ES-I3 (cell line): ENCODE measurements around the gene FAM131C.

Source experiments
- H3K36me3 ChIP-seq: 2 replicates; pipeline ENCODE4 v1.6.1; 2013; ENCODE audit warnings: mild to moderate bottlenecking, low read length, control low read depth, moderate library complexity; ENCODE audit not compliant: insufficient read depth
- H3K4me1 ChIP-seq: 2 replicates; pipeline ENCODE4 v1.6.1; 2013; ENCODE audit warnings: mild to moderate bottlenecking, control low read depth, low read length; ENCODE audit not compliant: insufficient read depth
- H3K9ac ChIP-seq: 2 replicates; pipeline ENCODE4 v1.6.1; 2013; ENCODE audit warnings: low read depth, mild to moderate bottlenecking, low read length, moderate library complexity
- H3K9me3 ChIP-seq: 2 replicates; pipeline ENCODE4 v1.6.1; 2013; ENCODE audit warnings: mild to moderate bottlenecking, low read length, moderate library complexity; ENCODE audit not compliant: control insufficient read depth, insufficient read depth

Gene FAM131C

GRCh38 chr1:16091296-16091695 lies 17.8 kb upstream of the FAM131C start:
- peaks cover 16% of the 10 kb centered on the region; the same call in 1 of the 2 replicates for H3K4me1 ChIP-seq
- H3K9me3 ChIP-seq: no peaks in the 10 kb centered on the region
- H3K9ac ChIP-seq: no peak overlapping the region
- no peaks in the 10 kb centered on the region for H3K36me3 ChIP-seq

GRCh38 chr1:16090076-16090826 lies 16.8 kb upstream of the FAM131C start:
- H3K36me3 ChIP-seq: no peaks in the 10 kb centered on the region
- peaks cover 16% of the 10 kb centered on the region; the same call in 1 of the 2 replicates for H3K4me1 ChIP-seq
- no peak overlapping the region for H3K9ac ChIP-seq
- no peaks in the 10 kb centered on the region for H3K9me3 ChIP-seq

GRCh38 chr1:16088996-16089395 lies 15.5 kb upstream of the FAM131C start:
- Histone ChIP-seq H3K36me3 (no peaks in the 10 kb centered on the region), H3K9ac (no peak overlapping the region), H3K4me1 (peaks cover 15% of the 10 kb centered on the region; the same call in 1 of the 2 replicates), H3K9me3 (no peaks in the 10 kb centered on the region)

- H3K9ac ChIP-seq: no peak overlapping the region
- peaks cover 11% of the 10 kb centered on the region; the same call in 1 of the 2 replicates for H3K4me1 ChIP-seq
- H3K9me3 ChIP-seq: no peaks in the 10 kb centered on the region
- no peaks in the 10 kb centered on the region for H3K36me3 ChIP-seq
Observed at GRCh38 chr1:16088351-16088911, 15.0 kb upstream of the FAM131C start.

GRCh38 chr1:16087733-16088132 lies 14.3 kb upstream of the FAM131C start:
- Histone ChIP-seq H3K36me3 (no peaks in the 10 kb centered on the region), H3K9ac (no peak overlapping the region), H3K4me1 (peaks cover 11% of the 10 kb centered on the region; the same call in 1 of the 2 replicates), H3K9me3 (no peaks in the 10 kb centered on the region)

- Histone ChIP-seq H3K4me1 (peaks cover 11% of the 10 kb centered on the region; the same call in 1 of the 2 replicates), H3K9me3 (no peaks in the 10 kb centered on the region), H3K9ac (no peak overlapping the region), H3K36me3 (no peaks in the 10 kb centered on the region)
Observed at GRCh38 chr1:16085522-16085921, 12.1 kb upstream of the FAM131C start.

GRCh38 chr1:16083486-16083885 lies 10.0 kb upstream of the FAM131C start:
- H3K36me3 ChIP-seq: no peaks in the 10 kb centered on the region
- no peak overlapping the region for H3K9ac ChIP-seq
- no peaks in the 10 kb centered on the region for H3K9me3 ChIP-seq
- peaks cover 12% of the 10 kb centered on the region; the same call in 1 of the 2 replicates for H3K4me1 ChIP-seq

GRCh38 chr1:16082283-16083038 lies 9.0 kb upstream of the FAM131C start:
- H3K4me1 ChIP-seq: peaks cover 5% of the 10 kb centered on the region; the same call in 1 of the 2 replicates
- no peaks in the 10 kb centered on the region for H3K9me3 ChIP-seq
- H3K9ac ChIP-seq: no peak overlapping the region
- H3K36me3 ChIP-seq: no peaks in the 10 kb centered on the region

- Histone ChIP-seq H3K4me1 (peaks cover 5% of the 10 kb centered on the region; the same call in 1 of the 2 replicates), H3K9me3 (no peaks in the 10 kb centered on the region), H3K9ac (no peak overlapping the region), H3K36me3 (no peaks in the 10 kb centered on the region)
Observed at GRCh38 chr1:16081636-16082035, 8.2 kb upstream of the FAM131C start.

GRCh38 chr1:16080422-16081150 lies 7.1 kb upstream of the FAM131C start:
- H3K36me3 ChIP-seq: no peaks in the 10 kb centered on the region
- H3K9ac ChIP-seq: no peak overlapping the region
- peaks cover 5% of the 10 kb centered on the region; the same call in 1 of the 2 replicates for H3K4me1 ChIP-seq
- H3K9me3 ChIP-seq: no peaks in the 10 kb centered on the region

GRCh38 chr1:16078925-16079656 lies 5.6 kb upstream of the FAM131C start:
- Histone ChIP-seq H3K9ac (no peak overlapping the region), H3K9me3 (no peaks in the 10 kb centered on the region), H3K4me1 (peaks cover 5% of the 10 kb centered on the region; the same call in 1 of the 2 replicates), H3K36me3 (no peaks in the 10 kb centered on the region)

GRCh38 chr1:16077406-16078245 lies 4.2 kb upstream of the FAM131C start:
- Histone ChIP-seq H3K9me3 (no peaks in the 10 kb centered on the region), H3K9ac (no peak overlapping the region), H3K36me3 (no peaks in the 10 kb centered on the region), H3K4me1 (peaks cover 5% of the 10 kb centered on the region; the same call in 1 of the 2 replicates)

- no peak overlapping the region for H3K9ac ChIP-seq
- no peaks in the 10 kb centered on the region for H3K36me3 ChIP-seq
- peaks cover 5% of the 10 kb centered on the region; the same call in 1 of the 2 replicates for H3K4me1 ChIP-seq
- H3K9me3 ChIP-seq: no peaks in the 10 kb centered on the region
Observed at GRCh38 chr1:16076865-16077238, 3.4 kb upstream of the FAM131C start.
